Astrocyte (in vitro differentiated cells and primary cell): ENCODE results near the gene PCAT6.

Experiments used
- CTCF ChIP-seq: IDR thresholded peaks from 2 replicates; pipeline ENCODE4 v1.5.1; 2011; ENCODE audit warnings: low read depth, mild to moderate bottlenecking, inconsistent platforms, low read length, moderate library complexity; ENCODE audit not compliant: insufficient read depth
- EZH2 ChIP-seq: IDR thresholded peaks from 2 replicates; pipeline ENCODE4 v1.6.1; 2012; ENCODE audit warnings: mild to moderate bottlenecking, low read length, inconsistent platforms; ENCODE audit not compliant: insufficient read depth

- TF ChIP-seq EZH2 = no peak
- no peak for TF ChIP-seq CTCF
Observed at GRCh38 chr1:202804126-202804525, 6.6 kb upstream of the PCAT6 start.
